H1 (cell line): ENCODE data around the gene HS3ST5. TPM values are rescaled to one million over a fixed set of nuclear protein-coding genes. Genes with fewer than 3 reads are reported as not detected.

Experiments used
- CBX8 ChIP-seq: fragments of 300-800, 300-1000 bp; sonication (generic); IDR thresholded peaks from 2 replicates; pipeline ENCODE4 v1.7.1; 2016; ENCODE audit warnings: low read depth, low read length, borderline replicate concordance
- SIX5 ChIP-seq: IDR thresholded peaks from 2 replicates; pipeline ENCODE4 v1.6.1; 2011; ENCODE audit warnings: mild to moderate bottlenecking, low read depth, low read length
- YY1 ChIP-seq: IDR thresholded peaks from 2 replicates; pipeline ENCODE4 v1.6.1; 2011; ENCODE audit warnings: low read depth, mild to moderate bottlenecking, low read length
- polyA plus RNA-seq, 7 experiments: library from polyadenylated mRNA; depleted of rRNA in 3 of 7; stranded (reverse) in 5 of 7; unstranded in 2 of 7; fragments of >200 nt in 5 of 7; fragments of 200-250 nt in 2 of 7; gene quantifications; 1 replicate in 5 of 7; 2 replicates in 1 of 7; 4 replicates in 1 of 7; pipeline versions ENCODE4 v1.2.1 to v1.2.3, GENCODE V29; 2011 to 2013; ENCODE audit warnings: missing spikeins in 2 of 7, mixed read lengths in 2 of 7
- total RNA-seq: library from RNA; stranded (reverse); fragmentation: NEBNext Ultra II Directional; extraction: Animal tissue kit (Norgen Biotek cat#: 25700); gene quantifications from 2 replicates; pipeline ENCODE4 v1.2.1, GENCODE V29; 2021

The HS3ST5 gene
- total and polyA plus RNA-seq, 2 of the 8 experiments (the other 6 are each of a cell fraction or from before 2014, with no cell fraction given) = 1.2 to 9.9 TPM

DNA sequence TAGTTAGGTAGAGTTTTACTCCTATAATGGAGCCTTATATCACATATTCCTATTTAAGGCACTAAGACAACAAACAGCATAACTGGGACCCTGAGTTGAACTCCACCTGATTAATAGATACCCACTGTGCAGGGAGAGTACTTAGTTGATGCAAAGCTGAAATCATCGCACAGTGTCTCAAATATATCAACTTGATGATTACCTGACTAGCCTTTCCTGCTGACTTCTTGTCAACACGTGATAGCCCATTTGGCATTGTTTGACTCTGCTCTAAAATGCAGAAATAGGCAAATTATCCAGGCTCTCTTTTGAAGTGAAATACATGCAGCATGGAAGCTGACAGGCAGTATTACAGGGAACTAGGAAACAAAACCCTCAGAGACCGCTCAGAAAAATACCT, 217.2 kb downstream of the HS3ST5 start (continued):
- TF ChIP-seq CBX8 (no peak), YY1 (no peak), SIX5 (no peak)
